ENCODE data around the gene SERTAD1.

SERTAD1 gene

GRCh38 chr19:40392894-40393517 lies 32.8 kb downstream of the SERTAD1 start:
- Histone ChIP-seq H3K4me3 (no peak overlapping the region), H3K36me3 (ENCODE audit: insufficient read depth, low read length) (no peaks in the 10 kb centered on the region), H3K27ac (no peak overlapping the region), H3K9ac (ENCODE audit: insufficient read length) (no peak overlapping the region), H3K9me3 (ENCODE audit: low read depth, low read length) (no peaks in the 10 kb centered on the region)
- no peak for TF ChIP-seq FOXP2 (optimal IDR thresholded peaks at IDR 0.05; ENCODE audit: control extremely low read depth, extremely low read length, insufficient read depth)
- TF ChIP-seq EZH2 (IDR thresholded peaks at IDR 0.05), result no peak
- TF ChIP-seq POLR2AphosphoS5 (IDR thresholded peaks at IDR 0.05; ENCODE audit: borderline replicate concordance, low read depth, low read length), result no peak
- no peak for DNase-seq (ENCODE audit: low read depth, low spot score)

- Histone ChIP-seq H3K9me3 (ENCODE audit: low read depth, low read length) (no peaks in the 10 kb centered on the region), H3K9ac (ENCODE audit: insufficient read length) (no peak overlapping the region), H3K27ac (no peak overlapping the region), H3K4me3 (no peak overlapping the region), H3K36me3 (ENCODE audit: insufficient read depth, low read length) (no peaks in the 10 kb centered on the region)
- TF ChIP-seq EZH2 (IDR thresholded peaks at IDR 0.05), result no peak
- no peak for TF ChIP-seq POLR2AphosphoS5 (IDR thresholded peaks at IDR 0.05; ENCODE audit: borderline replicate concordance, low read depth, low read length)
- no peak for DNase-seq (ENCODE audit: low read depth, low spot score)
These were observed 33.7 kb downstream of the SERTAD1 start for GRCh38 chr19:40392123-40392522.

- DNase-seq (ENCODE audit: low read depth, low spot score), result no peak
- H3K27ac ChIP-seq, result no peak within 1 kb of the TSS
- no peak within 1 kb of the TSS for H3K4me3 ChIP-seq
- TF ChIP-seq EZH2 (IDR thresholded peaks at IDR 0.05) (no peak), POLR2AphosphoS5 (IDR thresholded peaks at IDR 0.05; ENCODE audit: borderline replicate concordance, low read depth, low read length) (no peak), FOXP2 (optimal IDR thresholded peaks at IDR 0.05; ENCODE audit: control extremely low read depth, extremely low read length, insufficient read depth) (no peak)
- no peaks in the 10 kb centered on the region for H3K36me3 ChIP-seq (ENCODE audit: insufficient read depth, low read length)
- H3K9ac ChIP-seq (ENCODE audit: insufficient read length), result no peak within 1 kb of the TSS
- H3K9me3 ChIP-seq (ENCODE audit: low read depth, low read length), result no peaks in the 10 kb centered on the region
These were observed 35.6 kb downstream of the SERTAD1 start, which contains the start of gene HIPK4 for GRCh38 chr19:40390084-40390742. TSS of gene HIPK4 (minus strand) at chr19:40390181. CDS start at chr19:40389902, 279 bp downstream.

GRCh38 chr19:40389404-40390083 lies 36.2 kb downstream of the SERTAD1 start:
- no peak for DNase-seq (ENCODE audit: low read depth, low spot score)
- TF ChIP-seq FOXP2 (optimal IDR thresholded peaks at IDR 0.05; ENCODE audit: control extremely low read depth, extremely low read length, insufficient read depth) (no peak), POLR2AphosphoS5 (IDR thresholded peaks at IDR 0.05; ENCODE audit: borderline replicate concordance, low read depth, low read length) (no peak), EZH2 (IDR thresholded peaks at IDR 0.05) (no peak)
- Histone ChIP-seq H3K9ac (ENCODE audit: insufficient read length) (no peak overlapping the region), H3K36me3 (ENCODE audit: insufficient read depth, low read length) (no peaks in the 10 kb centered on the region), H3K27ac (no peak overlapping the region), H3K4me3 (no peak overlapping the region), H3K9me3 (ENCODE audit: low read depth, low read length) (no peaks in the 10 kb centered on the region)

GRCh38 chr19:40388481-40388880 lies 37.3 kb downstream of the SERTAD1 start:
- H3K27ac ChIP-seq, result no peak overlapping the region
- DNase-seq (ENCODE audit: low read depth, low spot score), result no peak
- no peak for TF ChIP-seq POLR2AphosphoS5 (IDR thresholded peaks at IDR 0.05; ENCODE audit: borderline replicate concordance, low read depth, low read length)
- no peak for TF ChIP-seq EZH2 (IDR thresholded peaks at IDR 0.05)
- TF ChIP-seq FOXP2 (optimal IDR thresholded peaks at IDR 0.05; ENCODE audit: control extremely low read depth, extremely low read length, insufficient read depth), result no peak
- H3K4me3 ChIP-seq, result no peak overlapping the region
- no peak overlapping the region for H3K9ac ChIP-seq (ENCODE audit: insufficient read length)
- no peaks in the 10 kb centered on the region for H3K36me3 ChIP-seq (ENCODE audit: insufficient read depth, low read length)
- no peaks in the 10 kb centered on the region for H3K9me3 ChIP-seq (ENCODE audit: low read depth, low read length)

GRCh38 chr19:40387155-40387554 lies 38.6 kb downstream of the SERTAD1 start:
- H3K36me3 ChIP-seq (ENCODE audit: insufficient read depth, low read length), result no peaks in the 10 kb centered on the region
- TF ChIP-seq EZH2 (IDR thresholded peaks at IDR 0.05) (no peak), POLR2AphosphoS5 (IDR thresholded peaks at IDR 0.05; ENCODE audit: borderline replicate concordance, low read depth, low read length) (no peak), FOXP2 (optimal IDR thresholded peaks at IDR 0.05; ENCODE audit: control extremely low read depth, extremely low read length, insufficient read depth) (no peak)
- no peak overlapping the region for H3K9ac ChIP-seq (ENCODE audit: insufficient read length)
- H3K27ac ChIP-seq, result no peak overlapping the region
- DNase-seq (ENCODE audit: low read depth, low spot score), result no peak
- H3K9me3 ChIP-seq (ENCODE audit: low read depth, low read length), result no peaks in the 10 kb centered on the region
- H3K4me3 ChIP-seq, result no peak overlapping the region

GRCh38 chr19:40383668-40384248 lies 42.0 kb downstream of the SERTAD1 start:
- Histone ChIP-seq H3K4me3 (no peak overlapping the region), H3K9me3 (ENCODE audit: low read depth, low read length) (no peaks in the 10 kb centered on the region), H3K36me3 (ENCODE audit: insufficient read depth, low read length) (no peaks in the 10 kb centered on the region; the same call in 1 of the 2 replicates), H3K9ac (ENCODE audit: insufficient read length) (no peak overlapping the region), H3K27ac (no peak overlapping the region)
- TF ChIP-seq FOXP2 (optimal IDR thresholded peaks at IDR 0.05; ENCODE audit: control extremely low read depth, extremely low read length, insufficient read depth) (no peak), EZH2 (IDR thresholded peaks at IDR 0.05) (no peak), POLR2AphosphoS5 (IDR thresholded peaks at IDR 0.05; ENCODE audit: borderline replicate concordance, low read depth, low read length) (no peak)
- DNase-seq (ENCODE audit: low read depth, low spot score), result no peak

- H3K27ac ChIP-seq, result no peak overlapping the region
- no peak overlapping the region for H3K9ac ChIP-seq (ENCODE audit: insufficient read length)
- no peaks in the 10 kb centered on the region for H3K9me3 ChIP-seq (ENCODE audit: low read depth, low read length)
- TF ChIP-seq POLR2AphosphoS5 (IDR thresholded peaks at IDR 0.05; ENCODE audit: borderline replicate concordance, low read depth, low read length) (no peak), EZH2 (IDR thresholded peaks at IDR 0.05) (no peak), FOXP2 (optimal IDR thresholded peaks at IDR 0.05; ENCODE audit: control extremely low read depth, extremely low read length, insufficient read depth) (no peak)
- H3K36me3 ChIP-seq (ENCODE audit: insufficient read depth, low read length), result no peaks in the 10 kb centered on the region; the same call in 1 of the 2 replicates
- H3K4me3 ChIP-seq, result no peak overlapping the region
- DNase-seq (ENCODE audit: low read depth, low spot score), result no peak
These were observed 44.5 kb downstream of the SERTAD1 start for GRCh38 chr19:40381321-40381720.

All from SK-N-MC (cell line).